ENCODE measurements around the gene AFP.

The AFP gene

GRCh38 chr4:73414936-73415271 is 21.1 kb upstream of the AFP start:
- DNase-seq (ENCODE audit: low spot score) = no peak

- DNase-seq (ENCODE audit: low spot score) = no peak
Measured at GRCh38 chr4:73415807-73416238, 20.2 kb upstream of the AFP start.

- DNase-seq (ENCODE audit: low spot score) = no peak
Measured at GRCh38 chr4:73416423-73417087, 19.5 kb upstream of the AFP start.

GRCh38 chr4:73417342-73417741 is 18.7 kb upstream of the AFP start:
- no peak for DNase-seq (ENCODE audit: low spot score)

- no peak for DNase-seq (ENCODE audit: low spot score)
Measured at GRCh38 chr4:73417973-73418372, 18.0 kb upstream of the AFP start.

- DNase-seq (ENCODE audit: low spot score) = no peak
Measured at GRCh38 chr4:73418677-73419076, 17.3 kb upstream of the AFP start.

GRCh38 chr4:73419106-73420038 is 16.6 kb upstream of the AFP start:
- DNase-seq (ENCODE audit: low spot score) = no peak

- no peak for DNase-seq (ENCODE audit: low spot score)
Measured at GRCh38 chr4:73420615-73421014, 15.4 kb upstream of the AFP start.

- no peak for DNase-seq (ENCODE audit: low spot score)
Measured at GRCh38 chr4:73421708-73422457, 14.1 kb upstream of the AFP start.

- no peak for DNase-seq (ENCODE audit: low spot score)
Measured at GRCh38 chr4:73422458-73422752, 13.6 kb upstream of the AFP start.

GRCh38 chr4:73423184-73423583 is 12.8 kb upstream of the AFP start:
- no peak for DNase-seq (ENCODE audit: low spot score)

GRCh38 chr4:73426666-73427065 is 9.4 kb upstream of the AFP start:
- no peak for DNase-seq (ENCODE audit: low spot score)

- DNase-seq (ENCODE audit: low spot score) = no peak
Measured at GRCh38 chr4:73429118-73429517, 6.9 kb upstream of the AFP start.

- DNase-seq (ENCODE audit: low spot score) = no peak
Measured at GRCh38 chr4:73429826-73430587, 6.0 kb upstream of the AFP start.

GRCh38 chr4:73431813-73432168 is 4.2 kb upstream of the AFP start:
- DNase-seq (ENCODE audit: low spot score) = no peak

GRCh38 chr4:73432169-73433000 is 3.6 kb upstream of the AFP start:
- no peak for DNase-seq (ENCODE audit: low spot score)

GRCh38 chr4:73433140-73433539 is 2.9 kb upstream of the AFP start:
- no peak for DNase-seq (ENCODE audit: low spot score)

GRCh38 chr4:73434311-73434710 is 1.7 kb upstream of the AFP start:
- DNase-seq (ENCODE audit: low spot score) = no peak

GRCh38 chr4:73436674-73437557 is 895 bp downstream of the AFP start:
- DNase-seq (ENCODE audit: low spot score) = no peak

GRCh38 chr4:73437558-73437956 is 1.5 kb downstream of the AFP start:
- DNase-seq (ENCODE audit: low spot score) = no peak
